K562 (cell line): ENCODE measurements around the gene DUSP10. TPM values are rescaled to one million over a fixed set of nuclear protein-coding genes. Genes with fewer than 3 reads are reported as not detected.

ENCODE experiments used
- ARID1B ChIP-seq: fragments of 450-650 bp; IDR thresholded peaks from 2 replicates; pipeline ENCODE4 v1.6.1; 2016; ENCODE audit warnings: antibody characterized with exemption, mild to moderate bottlenecking, inconsistent platforms
- ARNT ChIP-seq, 2 experiments: fragments of 450-650 bp; IDR thresholded peaks; 2 replicates each; pipeline ENCODE4 v1.6.1; 2016; ENCODE audit warnings: mild to moderate bottlenecking in 1 of 2
- C11orf30 ChIP-seq: fragments of 450-650 bp; IDR thresholded peaks from 2 replicates; pipeline ENCODE4 v1.6.1; 2016; ENCODE audit warnings: low read depth, mild to moderate bottlenecking
- DDX20 ChIP-seq: fragments of 450-650 bp; IDR thresholded peaks from 2 replicates; pipeline ENCODE4 v1.6.1; 2016; ENCODE audit warnings: missing genetic modification characterization, low read depth, mild to moderate bottlenecking, missing compliant biosample characterization, moderate library complexity
- ELF4 ChIP-seq: fragments of 450-650 bp; formaldehyde crosslinking; IDR thresholded peaks from 2 replicates; pipeline ENCODE4 v1.4.0; 2022; ENCODE audit warnings: missing genetic modification characterization
- FOSL1 ChIP-seq: fragments of 200-800 bp; sonication (Bioruptor generic); conservative IDR thresholded peaks from 2 replicates; pipeline ENCODE4 v1.6.1; 2016; ENCODE audit warnings: missing genetic modification characterization, missing compliant biosample characterization
- ILK ChIP-seq: fragments of 450-650 bp; IDR thresholded peaks from 2 replicates; pipeline ENCODE4 v1.6.1; 2016; ENCODE audit warnings: missing genetic modification characterization, low read depth, mild to moderate bottlenecking, missing compliant biosample characterization, moderate library complexity, borderline replicate concordance
- MEF2D ChIP-seq: conservative IDR thresholded peaks from 2 replicates; pipeline ENCODE4 v1.6.1; 2016; ENCODE audit warnings: low read depth, missing genetic modification characterization, missing compliant biosample characterization
- NFXL1 ChIP-seq: fragments of 450-650 bp; formaldehyde crosslinking; IDR thresholded peaks from 2 replicates; pipeline ENCODE4 v1.4.0; 2021; ENCODE audit warnings: mild to moderate bottlenecking
- PHF20 ChIP-seq: fragments of 450-650 bp; IDR thresholded peaks from 2 replicates; pipeline ENCODE4 v1.6.1; 2018; ENCODE audit not compliant: partially characterized antibody
- POLR2AphosphoS5 ChIP-seq: IDR thresholded peaks from 2 replicates; pipeline ENCODE4 v1.6.1; 2011; ENCODE audit warnings: mild to moderate bottlenecking, low read depth, low read length, moderate library complexity; ENCODE audit not compliant: control insufficient read depth, insufficient read depth
- RAD21 ChIP-seq, 2 experiments: fragments of 250-450 bp in 1 of 2; fragments of 450-650 bp in 1 of 2; sonication (Bioruptor Pico) in 1 of 2; formaldehyde crosslinking in 1 of 2; IDR thresholded peaks in 1 of 2; conservative IDR thresholded peaks in 1 of 2; 2 replicates each; pipeline versions ENCODE4 v1.4.0 to v1.8.0; 2020 to 2022; ENCODE audit warnings: mild to moderate bottlenecking in 2 of 2, moderate library complexity in 1 of 2
- RFX5 ChIP-seq: IDR thresholded peaks from 2 replicates; pipeline ENCODE4 v1.6.1; 2011; ENCODE audit warnings: low read depth, mild to moderate bottlenecking, improper control_type of control experiment, low read length
- RUNX1 ChIP-seq: sonication (generic); IDR thresholded peaks from 2 replicates; pipeline ENCODE4 v1.6.1; 2016; ENCODE audit warnings: antibody characterized with exemption, low read depth
- SMARCA4 ChIP-seq: fragments of 450-650 bp; IDR thresholded peaks from 2 replicates; pipeline ENCODE4 v1.6.1; 2016
- SOX6 ChIP-seq: fragments of 450-650 bp; IDR thresholded peaks from 2 replicates; pipeline ENCODE4 v1.6.1; 2014; ENCODE audit warnings: mild to moderate bottlenecking
- SRSF9 ChIP-seq: fragments of 200-400 bp; formaldehyde crosslinking; IDR thresholded peaks from 2 replicates; pipeline ENCODE4 v1.6.1; 2017; ENCODE audit warnings: low read depth, low read length, borderline replicate concordance
- ZBED1 ChIP-seq: IDR thresholded peaks from 2 replicates; pipeline ENCODE4 v1.6.1; 2014
- ZKSCAN1 ChIP-seq: fragments of 150-350 bp; IDR thresholded peaks from 2 replicates; pipeline ENCODE4 v1.6.1; 2016; ENCODE audit warnings: low read depth, low read length
- ZNF444 ChIP-seq: fragments of 250-450 bp; sonication (Bioruptor Pico); IDR thresholded peaks from 2 replicates; pipeline ENCODE4 v1.4.0; 2020; ENCODE audit warnings: mild to moderate bottlenecking, moderate library complexity
- ZNF507 ChIP-seq: conservative IDR thresholded peaks from 2 replicates; pipeline ENCODE4 v1.6.1; 2017; ENCODE audit warnings: missing genetic modification characterization, missing compliant biosample characterization
- ZNF766 ChIP-seq: fragments of 200-800 bp; sonication (Bioruptor generic); conservative IDR thresholded peaks from 2 replicates; pipeline ENCODE4 v1.6.1; 2016; ENCODE audit warnings: missing genetic modification characterization, missing compliant biosample characterization
- polyA plus RNA-seq, 8 experiments: library from polyadenylated mRNA; depleted of rRNA in 4 of 8; stranded (reverse) in 5 of 8; unstranded in 3 of 8; fragments of >200 nt; fragmentation: Nextera tagmentation in 2 of 8; fragmentation: Illumina TruSeq in 1 of 8; extraction: Ambion mirVana in 2 of 8; extraction: Trizol in 1 of 8; gene quantifications; 2 replicates each; pipeline versions ENCODE4 v1.2.1 to v1.2.3, GENCODE V29; 2011 to 2014; ENCODE audit warnings: inconsistent platforms in 1 of 8, missing spikeins in 1 of 8
- total RNA-seq, 7 experiments: library from RNA; depleted of rRNA in 6 of 7; stranded (reverse); fragments of >200 nt in 6 of 7; fragmentation: Illumina TruSeq in 2 of 7; extraction: Trizol in 2 of 7; gene quantifications; 2 replicates each; pipeline versions ENCODE4 v1.2.1 to v1.2.3, GENCODE V29; 2011 to 2021; ENCODE audit warnings: low replicate concordance in 1 of 7
- TF ChIP-seq, protein P1 (sequence below): fragments of 250-450 bp; sonication (Bioruptor Pico); IDR thresholded peaks from 2 replicates; pipeline ENCODE4 v1.4.0; 2020
- TF ChIP-seq, protein P2 (sequence below): fragments of 450-650 bp; IDR thresholded peaks from 2 replicates; pipeline ENCODE4 v1.6.1; 2018; ENCODE audit not compliant: partially characterized antibody
- TF ChIP-seq, protein P3 (sequence below): sonication (generic); IDR thresholded peaks from 2 replicates; pipeline ENCODE4 v1.6.1; 2016

The DUSP10 gene
- total and polyA plus RNA-seq, 9 of the 15 experiments (the other 6 are each of a cell fraction or from before 2014, with no cell fraction given), result 1.7 to 8.3 (median 6.1) TPM

DNA sequence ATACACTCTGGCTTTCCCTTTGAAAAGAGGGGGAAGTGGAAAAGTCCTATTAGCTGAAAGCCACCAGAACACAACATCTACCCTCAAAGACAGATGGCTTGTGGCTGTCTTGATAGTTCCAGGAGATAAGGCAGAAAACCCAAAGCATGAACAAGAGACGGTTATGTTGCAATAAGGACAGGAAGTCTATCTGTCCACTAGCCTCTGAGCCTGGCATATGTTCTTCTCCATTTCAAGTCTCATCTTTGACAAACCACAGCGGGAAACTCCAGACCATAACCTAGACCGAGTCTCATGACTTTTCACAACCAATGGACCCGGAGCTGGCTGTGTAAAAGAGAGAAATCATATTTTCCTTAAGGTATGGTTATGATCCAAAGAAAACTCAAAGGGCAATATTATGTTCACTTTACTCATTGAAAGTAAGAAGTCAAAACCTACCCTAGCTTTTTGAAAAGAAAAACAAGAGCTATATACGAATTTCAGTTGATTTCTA is 33.8 kb downstream of the DUSP10 start (continued):
- TF ChIP-seq RUNX1 (no peak), ELF4 (peak; percentile 57; the same call in 1 of the 2 replicates), PHF20 (no peak), MEF2D (peak; percentile 86), SRSF9 (no peak), ZNF507 (tag) (no peak), RFX5 (no peak), ILK (tag) (peak; percentile 40; the same call in 1 of the 2 replicates), SMARCA4 (peak; percentile 94), DDX20 (tag) (peak; percentile 31; the same call in 1 of the 2 replicates), FOSL1 (peak; percentile 75), ZKSCAN1 (0 out of 2 replicates have a peak, but pooled peaks have one; percentile 32), SOX6 (peak; percentile 89), C11orf30 (no peak), ZNF766 (peak; percentile 92), NFXL1 (CRISPR knock-in tag) (0 out of 2 replicates have a peak, but pooled peaks have one; percentile 22), RAD21 (CRISPR knock-in tag; conservative IDR thresholded peaks at IDR 0.05 in 1 of 2, IDR thresholded peaks at IDR 0.05 in 1 of 2) (peak; percentile 57 to 64), POLR2AphosphoS5 (peak; percentile 79), ZNF444 (CRISPR knock-in tag) (0 out of 2 replicates have a peak, but pooled peaks have one; percentile 47), ZBED1 (0 out of 2 replicates have a peak, but pooled peaks have one; percentile 69), ARNT (IDR thresholded peaks at IDR 0.05) (peak; percentile 17 to 80; a peak in 1 of 4 replicates), ARID1B (peak; percentile 91)
- TF ChIP-seq, protein P1, sequence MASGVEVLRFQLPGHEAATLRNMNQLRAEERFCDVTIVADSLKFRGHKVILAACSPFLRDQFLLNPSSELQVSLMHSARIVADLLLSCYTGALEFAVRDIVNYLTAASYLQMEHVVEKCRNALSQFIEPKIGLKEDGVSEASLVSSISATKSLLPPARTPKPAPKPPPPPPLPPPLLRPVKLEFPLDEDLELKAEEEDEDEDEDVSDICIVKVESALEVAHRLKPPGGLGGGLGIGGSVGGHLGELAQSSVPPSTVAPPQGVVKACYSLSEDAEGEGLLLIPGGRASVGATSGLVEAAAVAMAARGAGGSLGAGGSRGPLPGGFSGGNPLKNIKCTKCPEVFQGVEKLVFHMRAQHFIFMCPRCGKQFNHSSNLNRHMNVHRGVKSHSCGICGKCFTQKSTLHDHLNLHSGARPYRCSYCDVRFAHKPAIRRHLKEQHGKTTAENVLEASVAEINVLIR, result 0 out of 2 replicates have a peak, but pooled peaks have one; percentile 35
- TF ChIP-seq, protein P2, sequence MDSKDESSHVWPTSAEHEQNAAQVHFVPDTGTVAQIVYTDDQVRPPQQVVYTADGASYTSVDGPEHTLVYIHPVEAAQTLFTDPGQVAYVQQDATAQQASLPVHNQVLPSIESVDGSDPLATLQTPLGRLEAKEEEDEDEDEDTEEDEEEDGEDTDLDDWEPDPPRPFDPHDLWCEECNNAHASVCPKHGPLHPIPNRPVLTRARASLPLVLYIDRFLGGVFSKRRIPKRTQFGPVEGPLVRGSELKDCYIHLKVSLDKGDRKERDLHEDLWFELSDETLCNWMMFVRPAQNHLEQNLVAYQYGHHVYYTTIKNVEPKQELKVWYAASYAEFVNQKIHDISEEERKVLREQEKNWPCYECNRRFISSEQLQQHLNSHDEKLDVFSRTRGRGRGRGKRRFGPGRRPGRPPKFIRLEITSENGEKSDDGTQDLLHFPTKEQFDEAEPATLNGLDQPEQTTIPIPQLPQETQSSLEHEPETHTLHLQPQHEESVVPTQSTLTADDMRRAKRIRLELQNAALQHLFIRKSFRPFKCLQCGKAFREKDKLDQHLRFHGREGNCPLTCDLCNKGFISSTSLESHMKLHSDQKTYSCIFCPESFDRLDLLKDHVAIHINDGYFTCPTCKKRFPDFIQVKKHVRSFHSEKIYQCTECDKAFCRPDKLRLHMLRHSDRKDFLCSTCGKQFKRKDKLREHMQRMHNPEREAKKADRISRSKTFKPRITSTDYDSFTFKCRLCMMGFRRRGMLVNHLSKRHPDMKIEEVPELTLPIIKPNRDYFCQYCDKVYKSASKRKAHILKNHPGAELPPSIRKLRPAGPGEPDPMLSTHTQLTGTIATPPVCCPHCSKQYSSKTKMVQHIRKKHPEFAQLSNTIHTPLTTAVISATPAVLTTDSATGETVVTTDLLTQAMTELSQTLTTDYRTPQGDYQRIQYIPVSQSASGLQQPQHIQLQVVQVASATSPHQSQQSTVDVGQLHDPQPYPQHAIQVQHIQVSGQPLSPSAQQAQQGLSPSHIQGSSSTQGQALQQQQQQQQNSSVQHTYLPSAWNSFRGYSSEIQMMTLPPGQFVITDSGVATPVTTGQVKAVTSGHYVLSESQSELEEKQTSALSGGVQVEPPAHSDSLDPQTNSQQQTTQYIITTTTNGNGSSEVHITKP, result peak; percentile 89
- TF ChIP-seq, protein P3, sequence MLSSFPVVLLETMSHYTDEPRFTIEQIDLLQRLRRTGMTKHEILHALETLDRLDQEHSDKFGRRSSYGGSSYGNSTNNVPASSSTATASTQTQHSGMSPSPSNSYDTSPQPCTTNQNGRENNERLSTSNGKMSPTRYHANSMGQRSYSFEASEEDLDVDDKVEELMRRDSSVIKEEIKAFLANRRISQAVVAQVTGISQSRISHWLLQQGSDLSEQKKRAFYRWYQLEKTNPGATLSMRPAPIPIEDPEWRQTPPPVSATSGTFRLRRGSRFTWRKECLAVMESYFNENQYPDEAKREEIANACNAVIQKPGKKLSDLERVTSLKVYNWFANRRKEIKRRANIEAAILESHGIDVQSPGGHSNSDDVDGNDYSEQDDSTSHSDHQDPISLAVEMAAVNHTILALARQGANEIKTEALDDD, result peak; percentile 88
